K562 (cell line): ENCODE data around the gene PRDX4. TPM values are rescaled to one million over a fixed set of nuclear protein-coding genes. Genes with fewer than 3 reads are reported as not detected.

Source experiments
- ATAC-seq: fragments of 200-7000 bp; cut with Tn5 transposase; 3 replicates; pipeline ENCODE4 v1.9.1; 2020; ENCODE audit warnings: moderate library complexity
- BruUV-seq: library from RNA; stranded (reverse); fragments of 400-500 nt; replicated peaks from 2 replicates; lab custom pipeline; 2021; lab: Mats Ljungman, UMichigan
- CTCF ChIA-PET: fragments of 300-600 bp; formaldehyde crosslinking; extraction: SDS; loops from one replicate; lab custom pipeline; 2021; ENCODE audit warnings: low intra/inter-chr PET ratio; lab: Yijun Ruan, JAX
- POLR2A ChIA-PET: fragments of 300-600, 350-650 bp; sonication (Branson Sonifier 250); formaldehyde crosslinking; extraction: SDS; loops from one replicate; lab custom pipeline; 2021; ENCODE audit warnings: antibody characterized with exemption, inconsistent platforms; lab: Yijun Ruan, JAX
- DNase-seq, 4 experiments: peaks; one replicate each; pipeline versions ENCODE4 v3.0.0 to v3.0.0-alpha.2; 2011 to 2018; ENCODE audit warnings: low spot score in 3 of 4, mixed read lengths in 3 of 4; ENCODE audit errors: extremely low read depth in 1 of 4
- FAIRE-seq: peaks from 2 replicates; lab custom pipeline; 2011; peaks lifted over from hg19 to GRCh38; lab: Jason Lieb, UNC
- H2AFZ ChIP-seq: 2 replicates; pipeline ENCODE4 v1.6.0; 2011; ENCODE audit warnings: low read depth, low read length, control low read depth, inconsistent platforms
- H3K27ac ChIP-seq: fragments of 200-600 bp; 3 replicates; pipeline ENCODE4 v1.8.0; 2011; ENCODE audit warnings: low read depth, mild to moderate bottlenecking, control low read depth, inconsistent platforms, low read length, moderate library complexity, mixed read lengths; ENCODE audit errors: extremely low read depth
- H3K27me3 ChIP-seq, 2 experiments: fragments of 300-600 bp in 1 of 2; 2 replicates in 1 of 2; 3 replicates in 1 of 2; pipeline versions ENCODE4 v1.6.0 to v1.8.0; 2011; ENCODE audit warnings: inconsistent platforms in 2 of 2, low read length in 2 of 2, mild to moderate bottlenecking in 1 of 2, mixed read lengths in 1 of 2, moderate library complexity in 1 of 2; ENCODE audit not compliant: control insufficient read depth in 2 of 2, insufficient read depth in 2 of 2
- H3K36me3 ChIP-seq: fragments of 300-600 bp; 3 replicates; pipeline ENCODE4 v1.8.0; 2011; ENCODE audit warnings: mild to moderate bottlenecking, low read length, inconsistent platforms; ENCODE audit not compliant: control insufficient read depth, insufficient read depth
- H3K4me1 ChIP-seq, 2 experiments: fragments of 200-600 bp in 1 of 2; replicated peaks in 1 of 2; 2 replicates in 1 of 2; 3 replicates in 1 of 2; pipeline versions ENCODE4 v1.5.1 to v1.8.0; 2011; ENCODE audit warnings: inconsistent platforms in 2 of 2, low read length in 2 of 2, mild to moderate bottlenecking in 1 of 2, mixed read lengths in 1 of 2, moderate library complexity in 1 of 2; ENCODE audit not compliant: control insufficient read depth in 2 of 2, insufficient read depth in 2 of 2
- H3K4me2 ChIP-seq: 2 replicates; pipeline ENCODE4 v1.6.1; 2011; ENCODE audit warnings: low read length, control low read depth, inconsistent platforms, mixed read lengths; ENCODE audit not compliant: insufficient read depth
- H3K4me3 ChIP-seq: fragments of 200-600 bp; sonication (generic), shearing (Covaris generic); 2 replicates; pipeline ENCODE4 v1.5.1; 2016; ENCODE audit warnings: control low read depth, inconsistent platforms
- H3K79me2 ChIP-seq: fragments of 200-600 bp; 3 replicates; pipeline ENCODE4 v1.8.0; 2011; ENCODE audit warnings: low read length, inconsistent platforms; ENCODE audit not compliant: control insufficient read depth, insufficient read depth
- H3K9ac ChIP-seq, 2 experiments: 2 replicates each; pipeline versions ENCODE4 v1.6.0 to v1.6.1; 2011; ENCODE audit warnings: low read depth in 2 of 2, low read length in 2 of 2, control low read depth in 1 of 2, inconsistent platforms in 1 of 2, mild to moderate bottlenecking in 1 of 2, mixed read lengths in 1 of 2; ENCODE audit not compliant: insufficient read depth in 1 of 2
- H3K9me1 ChIP-seq: one replicate; pipeline ENCODE4 v1.6.0; 2011; ENCODE audit warnings: inconsistent platforms, mild to moderate bottlenecking, low read length, moderate library complexity; ENCODE audit not compliant: control insufficient read depth, insufficient read depth
- H3K9me3 ChIP-seq: replicated peaks from 2 replicates; pipeline ENCODE4 v1.5.1; 2011; ENCODE audit warnings: low read depth, low read length, inconsistent platforms; ENCODE audit not compliant: control insufficient read depth, insufficient read depth
- H4K20me1 ChIP-seq: replicated peaks from 2 replicates; pipeline ENCODE4 v1.6.1; 2011; ENCODE audit warnings: low read length, inconsistent platforms, mixed read lengths; ENCODE audit not compliant: control insufficient read depth, insufficient read depth
- ESRRA ChIP-seq: fragments of 450-650 bp; IDR thresholded peaks from 2 replicates; pipeline ENCODE4 v1.6.1; 2014; ENCODE audit warnings: low read depth, mild to moderate bottlenecking, moderate library complexity, borderline replicate concordance
- NCOA6 ChIP-seq: fragments of 450-650 bp; IDR thresholded peaks from 2 replicates; pipeline ENCODE4 v1.6.1; 2017; ENCODE audit warnings: mild to moderate bottlenecking
- POLR3G ChIP-seq: IDR thresholded peaks from 2 replicates; pipeline ENCODE4 v1.6.1; 2011; ENCODE audit not compliant: insufficient read length, insufficient replicate concordance; ENCODE audit errors: extremely low read depth
- SIN3A ChIP-seq, 2 experiments: fragments of 150-350 bp in 1 of 2; IDR thresholded peaks; 2 replicates each; pipeline ENCODE4 v1.6.1; 2011 to 2016; ENCODE audit warnings: borderline replicate concordance in 2 of 2, low read depth in 2 of 2, low read length in 2 of 2, mild to moderate bottlenecking in 2 of 2, moderate library complexity in 2 of 2; ENCODE audit not compliant: control insufficient read depth in 1 of 2
- XRCC4 ChIP-seq: IDR thresholded peaks from one replicate; pipeline ENCODE4 v1.6.1; 2011; ENCODE audit not compliant: insufficient read depth, insufficient read length; ENCODE audit errors: extremely low read depth
- ZNF23 ChIP-seq: fragments of 250-450 bp; sonication (Bioruptor Pico); IDR thresholded peaks from 2 replicates; pipeline ENCODE4 v1.4.0; 2020; ENCODE audit warnings: mild to moderate bottlenecking
- ZNF77 ChIP-seq: fragments of 250-450 bp; sonication (Bioruptor Pico); IDR thresholded peaks from 2 replicates; pipeline ENCODE4 v1.5.0; 2020
- WGBS: fragments of 100-300 bp; shearing (Covaris generic); methylation state at CpG from one replicate; pipeline ENCODE4 v1.1.6; 2016; ENCODE audit warnings: low coverage, mixed read lengths; ENCODE audit not compliant: insufficient coverage; ENCODE audit errors: missing lambda C conversion rate; 5-methylcytosine and 5-hydroxymethylcytosine counted together
- in situ Hi-C: fragments of 300-500 bp; cut with MboI; formaldehyde crosslinking; loops from 4 replicates; pipeline ENCODE4 v1.15.0; 2018; ENCODE audit warnings: inconsistent platforms, mixed read lengths
- intact Hi-C: fragments of 100-400 bp; cut with micrococcal nuclease; formaldehyde crosslinking; loops from 2 replicates; pipeline ENCODE4 v1.14.2; 2022
- polyA plus RNA-seq, 8 experiments: library from polyadenylated mRNA; depleted of rRNA in 4 of 8; stranded (reverse) in 5 of 8; unstranded in 3 of 8; fragments of >200 nt; fragmentation: Nextera tagmentation in 2 of 8; fragmentation: Illumina TruSeq in 1 of 8; extraction: Ambion mirVana in 2 of 8; extraction: Trizol in 1 of 8; gene quantifications; 2 replicates each; pipeline versions ENCODE4 v1.2.1 to v1.2.3, GENCODE V29; 2011 to 2014; ENCODE audit warnings: inconsistent platforms in 1 of 8, missing spikeins in 1 of 8
- total RNA-seq, 7 experiments: library from RNA; depleted of rRNA in 6 of 7; stranded (reverse); fragments of >200 nt in 6 of 7; fragmentation: Illumina TruSeq in 2 of 7; extraction: Trizol in 2 of 7; gene quantifications; 2 replicates each; pipeline versions ENCODE4 v1.2.1 to v1.2.3, GENCODE V29; 2011 to 2021; ENCODE audit warnings: low replicate concordance in 1 of 7
- TF ChIP-seq, protein P1 (sequence below): sonication (generic); formaldehyde crosslinking; IDR thresholded peaks from 2 replicates; pipeline ENCODE4 v1.8.1; 2023; ENCODE audit warnings: mild to moderate bottlenecking, missing genetic modification reagents, moderate library complexity
- TF ChIP-seq, protein P2 (sequence below): fragments of 250-450 bp; sonication (Bioruptor Pico); IDR thresholded peaks from 2 replicates; pipeline ENCODE4 v1.8.0; 2022; ENCODE audit warnings: moderate library complexity, mild to moderate bottlenecking, inconsistent platforms

PRDX4 gene
- total and polyA plus RNA-seq, 9 of the 15 experiments (the other 6 are each of a cell fraction or from before 2014, with no cell fraction given), result 28.6 to 253 (median 153) TPM

DNA sequence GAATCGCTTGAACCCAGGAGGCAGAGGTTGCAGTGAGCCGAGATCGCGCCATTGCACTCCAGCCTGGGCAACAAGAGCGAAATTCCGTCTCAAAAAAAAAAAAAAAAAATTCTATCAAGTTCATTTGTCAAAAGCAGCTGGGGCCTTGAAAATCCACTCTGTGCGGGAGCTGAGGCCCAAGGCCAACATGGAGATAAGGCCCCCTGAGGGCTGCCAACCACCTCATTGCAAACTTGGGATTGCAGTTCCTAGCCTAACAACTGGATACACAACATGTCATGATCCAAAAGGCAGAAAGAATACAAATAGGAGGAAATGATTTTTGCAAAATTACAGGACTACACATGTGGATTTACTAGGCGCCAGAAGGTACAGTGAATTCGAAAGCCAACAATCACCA is 22.5 kb upstream of the PRDX4 start:
- H3K9ac ChIP-seq, result no peak overlapping the region
- intact Hi-C loops, result no loop called here
- no peaks in the 10 kb centered on the region for H3K27me3 ChIP-seq
- no peaks in the 10 kb centered on the region for H3K9me1 ChIP-seq
- DNase-seq (no peak), ATAC-seq (no peak), FAIRE-seq (no peak)
- no peak overlapping the region for H2AFZ ChIP-seq
- H3K4me1 ChIP-seq, result no peaks in the 10 kb centered on the region
- CTCF ChIA-PET, result no interaction called here
- H3K27ac ChIP-seq, result no peak overlapping the region
- WGBS, result 10% methylated on average over 2 of the region's 9 CpGs
- no peaks in the 10 kb centered on the region for H3K36me3 ChIP-seq
- BruUV-seq, result no TSS peak
- H3K4me2 ChIP-seq, result no peak overlapping the region
- in situ Hi-C loops, result no loop called here
- no peaks in the 10 kb centered on the region for H3K79me2 ChIP-seq
- no peaks in the 10 kb centered on the region for H3K9me3 ChIP-seq
- TF ChIP-seq ZNF77 (CRISPR knock-in tag) (no peak), SIN3A (IDR thresholded peaks at IDR 0.05; ENCODE audit: borderline replicate concordance in 2 of 2, control insufficient read depth in 1 of 2, low read depth in 2 of 2, low read length in 2 of 2) (no peak), POLR3G (no peak), XRCC4 (no peak), ZNF23 (no peak), ESRRA (no peak), NCOA6 (no peak)
- TF ChIP-seq, protein P1, sequence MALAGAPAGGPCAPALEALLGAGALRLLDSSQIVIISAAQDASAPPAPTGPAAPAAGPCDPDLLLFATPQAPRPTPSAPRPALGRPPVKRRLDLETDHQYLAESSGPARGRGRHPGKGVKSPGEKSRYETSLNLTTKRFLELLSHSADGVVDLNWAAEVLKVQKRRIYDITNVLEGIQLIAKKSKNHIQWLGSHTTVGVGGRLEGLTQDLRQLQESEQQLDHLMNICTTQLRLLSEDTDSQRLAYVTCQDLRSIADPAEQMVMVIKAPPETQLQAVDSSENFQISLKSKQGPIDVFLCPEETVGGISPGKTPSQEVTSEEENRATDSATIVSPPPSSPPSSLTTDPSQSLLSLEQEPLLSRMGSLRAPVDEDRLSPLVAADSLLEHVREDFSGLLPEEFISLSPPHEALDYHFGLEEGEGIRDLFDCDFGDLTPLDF (CRISPR knock-in tag), result no peak
- TF ChIP-seq, protein P2, sequence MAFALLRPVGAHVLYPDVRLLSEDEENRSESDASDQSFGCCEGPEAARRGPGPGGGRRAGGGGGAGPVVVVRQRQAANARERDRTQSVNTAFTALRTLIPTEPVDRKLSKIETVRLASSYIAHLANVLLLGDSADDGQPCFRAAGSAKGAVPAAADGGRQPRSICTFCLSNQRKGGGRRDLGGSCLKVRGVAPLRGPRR (CRISPR knock-in tag), result no peak
- H4K20me1 ChIP-seq, result no peaks in the 10 kb centered on the region
- no peak overlapping the region for H3K4me3 ChIP-seq
- POLR2A ChIA-PET, result no interaction called here
